ENCODE results near the gene GPC4.
"Not testable (repeated sequence)": the region's sequence is repeated elsewhere in the genome, so short reads cannot be mapped to it uniquely, and the experiment has no call there.

The GPC4 gene

DNA sequence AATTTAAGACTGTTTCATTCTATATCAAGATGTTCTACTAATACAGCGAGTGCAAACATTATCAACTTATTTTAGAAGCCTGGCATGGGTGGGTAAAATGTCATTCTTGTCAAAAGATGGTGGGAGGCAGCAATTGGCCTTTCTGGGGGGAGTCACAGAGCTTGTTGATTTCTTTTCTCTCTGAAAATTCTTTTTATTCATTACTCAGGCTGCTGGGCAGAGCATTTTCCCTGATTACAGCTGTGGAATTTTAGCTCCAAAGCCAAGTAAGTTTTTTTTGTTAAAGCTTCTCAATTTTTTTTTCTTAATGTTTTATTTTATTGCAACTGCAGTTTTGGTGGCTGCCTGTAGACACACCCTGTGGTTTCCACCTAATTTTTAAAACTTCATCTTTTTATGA lies 50.4 kb downstream of the GPC4 start:
- DNase-seq, result no peak

DNA sequence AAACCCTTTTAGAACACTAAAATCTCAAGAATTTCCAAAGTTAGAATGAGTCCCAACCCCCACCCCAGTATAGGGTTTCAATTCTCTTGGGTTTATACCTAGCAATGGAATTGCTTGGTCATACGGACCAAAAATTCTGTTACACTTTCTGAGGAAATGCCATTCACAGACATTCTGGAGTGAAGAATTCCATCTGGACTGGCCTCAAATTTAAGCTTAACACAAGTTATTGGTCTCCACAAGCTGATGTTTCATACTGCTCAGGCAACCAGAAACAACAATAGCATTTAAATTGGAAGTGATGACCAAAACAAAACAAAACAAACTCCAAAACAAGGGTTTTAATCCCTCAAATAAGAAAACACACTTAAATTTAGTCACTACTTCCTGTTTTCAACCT lies 51.1 kb downstream of the GPC4 start:
- DNase-seq, result no peak

- no peak for DNase-seq
Measured at GRCh38 chrX:133362538-133362937, 52.8 kb downstream of the GPC4 start.

DNA sequence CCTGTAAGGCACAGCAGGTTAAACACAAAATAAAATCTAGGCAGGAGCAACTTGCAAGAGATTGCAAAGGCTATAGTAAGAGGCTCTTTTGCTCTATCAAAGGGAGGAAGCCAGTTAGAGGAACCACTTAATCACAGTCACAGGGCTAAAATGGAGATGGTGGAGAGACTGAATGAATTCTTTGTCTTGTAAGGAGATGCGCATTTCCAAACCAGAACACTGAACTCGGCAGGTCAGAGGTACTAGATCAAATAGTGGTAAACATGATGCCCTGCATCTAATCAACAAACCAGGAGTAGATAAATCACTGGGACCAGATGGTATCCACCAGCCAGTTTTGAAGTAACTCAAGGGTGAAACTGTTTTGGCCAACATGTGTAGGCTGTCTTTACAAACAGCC lies 55.8 kb downstream of the GPC4 start:
- no peak for DNase-seq

DNA sequence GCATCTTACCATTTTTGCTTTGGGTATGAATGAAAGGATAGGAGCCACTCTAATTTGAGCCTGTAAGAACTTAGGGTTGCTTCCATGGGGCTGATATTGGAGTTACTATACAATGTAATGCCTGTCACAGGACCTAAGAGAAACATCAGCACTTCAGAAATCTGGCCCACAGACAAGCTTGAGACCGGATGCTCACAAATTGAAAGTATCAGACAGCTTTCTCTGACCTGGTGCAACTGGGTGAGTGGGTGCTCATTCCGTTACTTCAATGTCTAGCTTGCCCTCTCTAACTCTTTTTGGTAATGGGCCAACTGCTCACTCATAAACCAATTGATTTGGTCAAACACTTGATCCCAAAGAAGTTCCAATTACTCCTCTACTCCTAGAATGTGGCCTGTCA lies 62.1 kb downstream of the GPC4 start:
- DNase-seq, result no peak

DNA sequence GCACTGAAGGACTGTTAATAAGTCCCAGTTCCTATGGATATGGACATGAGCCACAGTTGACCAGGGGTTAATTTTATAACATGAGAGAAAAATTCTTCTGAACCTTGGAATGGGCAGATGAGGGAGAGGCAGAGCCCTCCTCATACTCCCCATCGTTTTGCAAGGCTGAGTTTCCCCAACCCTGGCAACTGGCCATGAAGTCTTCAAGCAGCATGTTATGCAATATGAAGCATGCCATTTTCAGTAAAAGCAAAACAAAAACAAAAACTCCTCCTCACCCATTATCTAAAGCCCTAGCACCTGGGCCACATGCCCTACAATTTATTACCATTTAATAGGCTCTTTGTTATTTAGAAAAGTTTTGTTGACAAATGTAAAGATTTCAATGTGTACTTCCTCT lies 64.5 kb downstream of the GPC4 start:
- DNase-seq, result no peak

DNA sequence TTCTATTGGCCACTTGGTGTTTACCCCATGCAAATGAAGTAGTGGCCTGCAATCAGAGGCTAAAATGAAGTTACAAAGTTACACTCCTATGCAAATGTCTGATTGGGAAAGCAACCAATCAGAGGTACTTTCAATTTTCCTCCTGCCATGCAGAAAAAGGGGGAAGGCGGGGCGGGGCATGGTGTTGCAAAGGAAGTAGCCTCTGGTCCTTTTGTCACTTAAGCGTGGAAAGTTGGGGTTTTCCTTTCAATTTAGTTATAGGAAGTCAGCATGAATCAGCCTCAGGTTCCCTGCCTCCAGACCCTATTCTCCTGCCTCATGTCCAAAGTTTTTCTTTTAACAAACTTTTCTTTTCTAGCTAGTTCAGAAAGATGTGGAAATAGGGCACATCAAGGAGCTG lies 69.3 kb downstream of the GPC4 start:
- DNase-seq, result no peak

DNA sequence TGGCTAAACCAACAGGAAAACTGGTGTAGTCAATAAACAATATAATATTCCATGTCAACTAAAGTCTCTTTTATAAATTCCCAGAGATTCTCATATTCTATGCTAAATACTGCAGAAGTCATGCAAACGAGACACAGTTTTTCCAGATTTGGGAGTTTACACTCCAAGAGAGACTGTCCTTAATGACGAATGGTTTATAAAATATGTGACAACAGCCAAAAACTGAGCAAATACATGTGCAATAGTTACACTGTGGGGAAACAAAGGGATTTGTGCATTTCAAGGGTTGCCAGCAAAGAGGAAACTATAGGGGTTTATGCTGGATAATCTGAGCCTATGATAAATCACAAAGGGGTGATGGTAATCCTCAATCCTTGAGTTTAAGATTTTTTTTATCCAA lies 75.7 kb downstream of the GPC4 start:
- DNase-seq, result no peak

GRCh38 chrX:133337250-133337649 lies 78.0 kb downstream of the GPC4 start:
- DNase-seq, result no peak

GRCh38 chrX:133335027-133335426 lies 80.3 kb downstream of the GPC4 start:
- DNase-seq, result no peak

DNA sequence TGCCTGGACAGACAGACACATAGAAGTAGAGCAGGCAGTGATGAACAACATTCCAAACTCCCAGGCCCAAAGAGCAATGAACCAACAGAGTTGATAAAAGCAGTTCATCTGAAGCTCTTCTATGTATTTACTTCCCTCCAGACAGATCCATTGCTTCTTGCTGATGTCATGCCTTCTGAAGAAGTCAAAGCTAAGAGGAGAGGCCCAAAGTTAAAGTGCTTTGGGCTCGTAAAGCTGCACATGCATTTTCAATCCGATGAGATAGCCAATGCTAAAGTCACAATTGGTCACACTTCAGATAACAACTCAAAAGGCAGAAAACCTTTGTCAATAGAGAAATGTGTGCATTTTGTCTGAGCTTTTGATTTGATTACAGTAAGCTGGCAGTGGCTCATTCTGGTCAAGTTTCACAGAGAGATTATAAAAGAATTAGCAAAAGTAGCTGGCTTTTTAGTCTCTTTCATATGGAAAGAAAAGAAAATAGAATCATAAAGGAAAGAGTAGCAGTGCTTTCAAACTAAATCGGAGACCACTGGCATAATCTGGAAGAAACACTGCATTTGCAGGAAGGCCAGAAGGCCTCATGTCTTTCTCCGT lies 82.0 kb downstream of the GPC4 start:
- DNase-seq, result no peak

DNA sequence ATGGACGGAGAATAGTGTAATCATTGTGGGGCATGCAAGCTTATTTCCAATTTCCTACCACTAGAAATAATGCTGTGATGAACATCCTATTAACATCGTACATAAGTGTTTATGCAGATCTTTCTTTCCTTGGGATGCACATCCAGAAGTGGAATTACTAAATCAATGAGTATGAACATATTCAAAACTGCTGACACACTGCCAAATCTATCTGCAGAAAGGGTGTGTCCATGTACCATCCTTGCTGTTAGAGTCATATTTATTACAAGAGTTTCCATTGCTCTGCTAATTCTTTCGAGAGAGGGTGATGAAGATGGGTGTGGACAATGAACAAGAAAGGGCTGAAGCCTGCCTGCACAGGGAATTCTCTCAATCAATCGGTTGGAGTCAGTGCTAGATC lies 82.6 kb downstream of the GPC4 start:
- DNase-seq, result no peak

DNA sequence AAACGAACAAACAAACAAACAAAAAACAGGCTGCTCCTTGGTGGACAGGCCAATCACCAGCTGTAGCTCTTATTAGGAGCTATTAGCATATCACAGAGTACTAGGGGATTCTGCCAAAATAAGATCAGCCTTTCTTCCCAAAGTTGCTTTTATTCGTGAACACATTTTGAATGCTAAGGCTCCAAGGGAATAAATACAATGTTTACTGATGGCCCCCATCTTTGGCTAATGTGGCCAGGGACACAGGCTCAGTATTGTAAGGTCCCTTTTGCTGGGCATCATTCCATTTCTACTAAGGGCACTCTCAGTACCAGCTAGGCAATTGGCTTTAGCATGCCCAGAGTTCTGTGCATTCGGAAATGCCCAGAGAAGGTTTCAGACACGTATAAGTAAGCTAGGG lies 84.3 kb downstream of the GPC4 start:
- DNase-seq, result no peak

DNA sequence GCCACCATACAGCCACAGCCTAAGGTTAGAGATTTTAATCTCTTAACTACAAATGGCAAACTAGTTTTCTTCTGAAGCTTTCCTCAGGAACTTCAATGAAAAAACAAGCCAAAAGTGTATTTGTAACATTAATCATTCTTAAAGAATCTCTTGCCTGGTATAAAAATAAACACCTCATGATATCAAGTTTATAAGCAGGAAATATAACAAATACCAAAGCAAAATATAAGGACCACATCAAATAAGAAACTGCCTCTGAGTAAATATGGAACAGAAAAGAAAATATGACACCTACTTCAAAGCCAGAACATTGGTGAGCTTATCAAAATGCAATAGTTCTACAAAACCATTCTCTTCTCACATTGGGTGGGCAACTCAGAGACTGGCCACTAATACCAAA lies 89.9 kb downstream of the GPC4 start:
- no peak for DNase-seq

DNA sequence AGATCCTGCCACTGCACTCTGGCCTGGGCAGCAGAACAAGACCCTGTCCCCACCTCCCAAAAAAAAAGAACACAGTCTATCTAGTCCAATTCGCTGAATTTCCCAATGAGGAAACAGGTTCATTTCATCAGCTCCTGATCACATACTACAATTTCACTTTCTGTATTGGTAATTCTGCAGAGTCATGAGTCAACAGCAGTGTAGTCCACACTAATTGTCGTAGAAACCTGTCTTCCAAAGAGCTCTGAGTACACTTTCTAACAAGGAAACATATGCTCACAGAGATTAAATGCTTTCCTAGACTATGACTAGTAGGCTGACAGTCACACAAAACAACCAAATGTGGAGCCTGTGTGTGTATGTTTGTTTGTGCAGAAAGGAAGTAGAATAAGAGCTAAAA lies 91.9 kb downstream of the GPC4 start:
- no peak for DNase-seq

DNA sequence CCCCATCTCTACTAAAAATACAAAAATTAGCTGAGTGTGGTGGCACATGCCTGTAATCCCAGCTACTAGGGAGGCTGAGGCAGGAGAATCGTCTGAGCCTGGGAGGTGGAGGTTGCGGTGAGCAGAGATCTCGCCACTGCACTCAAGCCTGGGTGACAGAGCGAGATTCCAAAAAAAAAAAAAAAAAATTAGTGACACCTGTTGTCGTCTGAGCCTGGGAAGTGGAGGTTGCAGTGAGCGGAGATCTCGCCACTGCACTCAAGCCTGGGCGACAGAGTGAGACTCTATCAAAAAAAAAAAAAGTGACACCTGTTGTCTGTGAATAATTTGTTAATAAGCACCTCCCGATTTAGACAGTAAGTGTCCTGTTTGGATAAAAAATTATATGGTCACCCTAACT lies 93.0 kb downstream of the GPC4 start:
- not testable (repeated sequence) for DNase-seq

- no peak for DNase-seq
Measured at GRCh38 chrX:133321451-133321850, 93.8 kb downstream of the GPC4 start.

GRCh38 chrX:133314281-133314680 lies 101.0 kb downstream of the GPC4 start:
- no peak for DNase-seq

- DNase-seq, result no peak
Measured at GRCh38 chrX:133308499-133308897, 106.8 kb downstream of the GPC4 start.

- no peak for DNase-seq
Measured at GRCh38 chrX:133307637-133308498, 107.4 kb downstream of the GPC4 start.

- no peak for DNase-seq
Measured at GRCh38 chrX:133307094-133307493, 108.2 kb downstream of the GPC4 start.

GRCh38 chrX:133306316-133306715 lies 109.0 kb downstream of the GPC4 start:
- DNase-seq, result no peak

GRCh38 chrX:133305348-133305747 lies 109.9 kb downstream of the GPC4 start:
- DNase-seq, result no peak

DNA sequence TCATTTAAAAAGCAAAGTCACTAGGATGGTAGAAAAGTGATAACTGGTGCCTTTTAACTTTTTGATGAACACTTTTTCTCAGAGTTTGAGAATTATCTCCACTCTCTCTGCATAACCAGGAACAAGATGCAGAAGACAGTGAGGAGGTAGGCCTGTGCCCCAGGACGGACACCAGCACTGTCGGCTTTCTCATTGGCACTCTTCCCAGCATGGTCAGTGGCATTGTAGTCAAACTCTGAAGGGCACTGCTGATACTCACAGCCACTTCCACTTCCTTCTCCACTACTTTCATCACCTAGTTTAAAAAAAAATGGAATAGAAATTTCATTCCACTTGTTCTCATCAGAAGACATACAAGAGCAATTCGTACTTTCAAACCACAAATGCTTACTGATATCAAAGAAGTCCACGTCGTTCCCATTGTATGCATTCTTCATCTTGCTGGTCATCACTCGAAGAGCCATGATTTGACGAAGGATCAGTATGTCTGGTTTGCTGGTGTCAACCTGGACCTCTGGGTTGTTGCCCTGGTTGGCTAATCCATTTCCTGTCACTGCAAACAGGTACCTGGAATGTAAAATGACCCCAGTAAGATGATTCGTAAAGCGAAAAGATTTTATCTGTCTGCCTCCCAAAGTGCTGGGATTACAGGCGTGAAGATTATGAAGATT lies 112.4 kb downstream of the GPC4 start:
- DNase-seq, result no peak

Measured in activated naive CD4-positive, alpha-beta T cell treated with anti-CD3 and anti-CD28 coated beads, Interleukin-2, amount 50 U/mL, for 16 hours (primary cell).